HG03025 (cell line): ENCODE measurements around the gene NKAPL.
"Not testable (repeated sequence)": the region's sequence is repeated elsewhere in the genome, so short reads cannot be mapped to it uniquely, and the experiment has no call there.

Source experiments
- ATAC-seq: cut with Tn5 transposase; IDR thresholded peaks from one replicate; pipeline ENCODE4 v1.9.1; 2021; ENCODE audit warnings: mild to moderate bottlenecking, moderate library complexity; ENCODE audit not compliant: unreplicated experiment, low FRiP score

The NKAPL gene

DNA sequence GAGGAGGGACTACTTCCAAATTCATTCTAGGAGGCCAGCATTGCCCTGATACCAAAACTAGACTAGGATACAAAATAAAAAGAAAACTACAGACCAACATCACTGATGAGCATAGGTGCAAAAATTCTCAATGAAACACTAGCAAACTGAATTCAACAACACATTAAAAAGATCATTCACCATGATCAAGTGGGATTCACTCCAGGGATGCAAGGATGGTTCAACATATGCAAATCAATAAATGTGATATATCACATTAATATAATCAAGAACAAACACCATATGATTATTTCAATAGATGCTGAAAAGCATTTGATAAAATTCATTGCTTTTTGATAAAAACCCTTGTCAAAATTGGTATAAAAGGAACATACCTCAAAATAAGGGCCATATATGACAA lies 32.5 kb downstream of the NKAPL start:
- no peak for ATAC-seq

DNA sequence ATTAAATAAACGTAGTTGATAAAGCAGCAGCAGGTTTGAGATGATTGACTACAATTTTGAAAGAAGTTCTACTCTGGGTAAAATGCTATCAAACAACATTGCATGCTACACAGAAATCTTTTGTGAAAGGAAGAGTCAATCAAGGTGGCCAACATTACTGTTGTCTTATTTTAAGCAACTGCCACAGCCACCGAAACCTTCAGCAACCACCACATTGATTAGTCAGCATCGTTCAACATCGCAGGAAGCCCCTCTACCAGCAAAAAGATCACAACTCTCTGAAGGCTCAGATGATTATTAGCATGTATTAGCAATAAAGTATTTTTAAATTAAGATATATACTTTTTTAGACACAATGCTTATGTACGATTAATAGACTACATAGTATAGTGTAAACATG lies 36.2 kb downstream of the NKAPL start:
- no peak for ATAC-seq

DNA sequence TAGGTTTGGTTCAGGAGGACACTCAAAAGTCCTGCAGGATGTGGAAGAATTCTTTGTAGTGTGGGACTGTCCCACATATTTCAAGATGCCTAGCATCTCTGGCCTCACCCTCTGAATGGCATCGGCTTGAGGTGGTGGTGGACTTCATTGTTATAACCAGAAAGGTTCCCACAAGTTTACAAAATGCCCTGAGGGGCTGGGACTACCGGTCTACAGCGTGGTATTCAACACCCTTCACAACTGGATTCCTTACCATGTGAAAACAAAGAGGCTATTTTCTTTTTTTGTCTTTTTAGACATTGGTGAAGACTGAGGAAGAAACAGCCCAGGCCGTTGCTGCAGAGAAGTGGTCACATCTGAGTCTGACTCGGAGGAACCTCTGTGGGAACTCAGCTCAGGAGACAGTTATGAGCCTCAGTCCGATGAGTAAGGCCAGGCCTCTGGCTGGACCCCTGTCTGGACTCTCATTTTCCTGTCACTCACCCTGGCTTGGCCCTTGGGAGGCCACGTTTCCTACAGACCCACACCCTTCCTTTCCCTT lies 37.5 kb downstream of the NKAPL start:
- ATAC-seq: no peak

- no peak for ATAC-seq
These were observed 44.5 kb downstream of the NKAPL start for GRCh38 chr6:28303570-28303969.

- not testable (repeated sequence) for ATAC-seq
These were observed 47.3 kb downstream of the NKAPL start for GRCh38 chr6:28306363-28306762.
